Measurements from ENCODE around the gene ATP11A. TPM values are rescaled to one million over a fixed set of nuclear protein-coding genes. Genes with fewer than 3 reads are reported as not detected.

Gene ATP11A
- total RNA-seq, 5 donors from 2014 or later (not counting 1 experiment from before 2014, with no cell fraction given): 35.7 to 57.1 (median 48.5) TPM

DNA sequence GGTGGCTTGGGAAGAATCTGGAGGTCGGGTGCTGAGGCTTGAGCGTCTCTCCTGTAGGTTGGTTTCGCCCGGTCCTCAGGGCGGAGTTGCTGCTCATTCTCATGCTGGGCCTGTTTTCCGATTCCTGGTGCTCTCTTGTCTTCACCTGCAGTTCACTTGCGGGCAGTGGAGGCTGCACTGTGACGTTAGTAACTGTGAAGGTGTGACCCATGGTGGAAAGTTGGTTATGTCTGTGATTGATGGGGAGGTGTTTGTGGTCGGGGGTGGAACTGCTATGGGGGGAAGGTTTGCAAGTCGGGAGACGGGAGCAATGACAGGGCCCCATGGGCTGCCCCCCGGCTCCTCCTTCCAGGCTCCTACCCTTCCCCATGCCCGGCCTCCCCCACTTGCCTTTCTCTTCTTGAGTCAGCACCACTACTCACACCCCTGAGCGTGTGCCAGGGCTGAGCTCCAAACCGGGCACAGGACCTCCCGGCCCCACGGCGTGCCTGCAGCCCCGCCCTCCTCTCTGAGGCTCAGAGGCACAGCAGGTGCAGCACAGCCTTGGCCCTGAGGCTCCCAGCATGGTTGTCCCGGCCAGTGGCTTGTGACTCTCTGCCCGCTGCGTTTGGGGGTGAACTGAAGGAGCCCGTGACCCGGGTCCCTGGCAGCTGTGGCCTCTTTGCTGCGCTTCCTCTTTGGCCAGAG is 79.1 kb downstream of the ATP11A start:
- ATAC-seq (replicated peaks in 1 of 4): peak in 2 of 4 experiments; percentile 54 to 55
- H3K4me3 ChIP-seq (ENCODE audit: control insufficient read depth in 1 of 2, extremely low read depth in 1 of 2, low read length in 1 of 2): no peak overlapping the region

DNA sequence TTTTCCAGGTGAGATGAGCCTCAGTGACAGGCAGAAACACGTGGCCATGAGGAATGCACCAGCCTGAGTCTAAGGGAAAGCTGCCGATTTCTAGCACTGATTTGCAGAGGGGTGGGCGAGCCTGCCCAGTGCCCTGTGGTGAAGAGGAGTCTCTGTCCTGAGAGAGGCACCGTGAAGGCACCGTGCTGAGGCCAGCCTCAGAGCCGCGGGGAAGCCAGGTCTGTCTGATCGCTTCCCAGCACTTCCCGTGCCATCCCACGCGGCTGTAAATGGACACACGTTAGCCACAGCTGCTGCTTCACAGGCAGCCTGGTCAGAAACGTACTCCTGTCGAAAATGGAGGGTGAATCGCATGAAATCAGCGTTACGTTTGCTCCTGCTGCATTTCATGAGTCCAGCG is 79.8 kb downstream of the ATP11A start:
- peak overlapping the region in 1 of 3 donors; percentile 67 for H3K4me3 Mint-ChIP-seq

More for the DNA sequence above, 79.1 kb downstream of the ATP11A start:
- Histone ChIP-seq H3K27ac (ENCODE audit: low read length) (no peak overlapping the region), H3K4me1 (ENCODE audit: control insufficient read depth in 1 of 2, extremely low read depth in 1 of 2, insufficient read depth in 2 of 2, low read length in 2 of 2) (peaks cover 7 to 30% of the 10 kb centered on the region in 2 experiments), H3K9me3 (no peaks in the 10 kb centered on the region), H3K27me3 (replicated peaks in 1 of 2; ENCODE audit: control insufficient read depth in 2 of 2, extremely low read depth in 1 of 2, insufficient read depth in 2 of 2, low read length in 1 of 2) (no peaks in the 10 kb centered on the region), H3K36me3 (ENCODE audit: control insufficient read depth in 2 of 2, extremely low read depth in 1 of 2, insufficient read depth in 1 of 2, low read length in 1 of 2) (peaks cover 2 to 5% of the 10 kb centered on the region in 2 donors)
- no peaks in the 10 kb centered on the region for H3K27me3 Mint-ChIP-seq
- ChIA-PET CTCF (no interaction called here), POLR2A (no interaction called here)
- H3K9me3 Mint-ChIP-seq: no peaks in the 10 kb centered on the region
- DNase-seq: peak in 22 of 35 experiments; percentile 7 to 54 (median 20)
- H3K4me1 Mint-ChIP-seq: peaks cover 26 to 48% (median 41%) of the 10 kb centered on the region in 3 donors
- 54% methylated on average over 21 of the region's 25 CpGs for WGBS (ENCODE audit: insufficient coverage)
- H3K36me3 Mint-ChIP-seq: peaks cover 14% of the 10 kb centered on the region
- H3K4me3 Mint-ChIP-seq: peak overlapping the region in 2 of 3 donors; percentile 39 to 67
- peak overlapping the region in 1 of 2 donors; percentile 64 for H3K27ac Mint-ChIP-seq

DNA sequence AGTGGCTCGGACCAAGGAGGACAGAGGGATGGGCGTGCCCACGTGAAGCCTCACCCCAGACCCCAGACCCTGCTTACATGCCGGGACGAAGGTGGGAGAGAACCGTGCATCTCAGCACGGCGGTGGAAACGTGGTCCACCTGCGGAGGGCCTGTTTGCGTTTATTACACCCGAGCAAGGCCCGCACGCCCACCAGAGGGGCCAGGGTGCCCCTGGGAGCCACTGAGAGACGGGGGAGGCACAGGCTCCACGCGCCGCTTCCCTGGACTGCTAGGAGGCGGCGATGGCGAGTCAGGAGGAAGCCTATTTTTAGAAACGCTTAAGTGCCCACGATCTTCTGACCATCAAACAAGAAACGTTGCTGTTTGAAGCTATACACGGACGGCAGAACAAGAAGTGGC is 80.7 kb downstream of the ATP11A start:
- Mint-ChIP-seq H3K27ac (no peak overlapping the region), H3K27me3 (no peaks in the 10 kb centered on the region), H3K9me3 (no peaks in the 10 kb centered on the region), H3K4me1 (peaks cover 26 to 49% (median 41%) of the 10 kb centered on the region in 3 donors), H3K4me3 (no peak overlapping the region), H3K36me3 (peaks cover 17% of the 10 kb centered on the region)
- H3K4me3 ChIP-seq (ENCODE audit: control insufficient read depth in 1 of 2, extremely low read depth in 1 of 2, low read length in 1 of 2): no peak overlapping the region
- no peaks in the 10 kb centered on the region for H3K9me3 ChIP-seq
- H3K4me1 ChIP-seq (ENCODE audit: control insufficient read depth in 1 of 2, extremely low read depth in 1 of 2, insufficient read depth in 2 of 2, low read length in 2 of 2): peaks cover 7 to 30% of the 10 kb centered on the region in 2 experiments
- ChIA-PET CTCF (no interaction called here), POLR2A (no interaction called here)
- H3K36me3 ChIP-seq (ENCODE audit: control insufficient read depth in 2 of 2, extremely low read depth in 1 of 2, insufficient read depth in 1 of 2, low read length in 1 of 2): peaks cover 2 to 5% of the 10 kb centered on the region in 2 donors
- ATAC-seq (replicated peaks in 1 of 4): no peak
- 86% methylated on average over 25 of the region's 26 CpGs for WGBS (ENCODE audit: insufficient coverage)
- no peak overlapping the region for H3K27ac ChIP-seq (ENCODE audit: low read length)
- no peaks in the 10 kb centered on the region for H3K27me3 ChIP-seq (replicated peaks in 1 of 2; ENCODE audit: control insufficient read depth in 2 of 2, extremely low read depth in 1 of 2, insufficient read depth in 2 of 2, low read length in 1 of 2)
- no peak for DNase-seq

More for the DNA sequence above, 79.8 kb downstream of the ATP11A start:
- Histone ChIP-seq H3K4me1 (ENCODE audit: control insufficient read depth in 1 of 2, extremely low read depth in 1 of 2, insufficient read depth in 2 of 2, low read length in 2 of 2) (peaks cover 7 to 30% of the 10 kb centered on the region in 2 experiments), H3K9me3 (no peaks in the 10 kb centered on the region), H3K27me3 (replicated peaks in 1 of 2; ENCODE audit: control insufficient read depth in 2 of 2, extremely low read depth in 1 of 2, insufficient read depth in 2 of 2, low read length in 1 of 2) (no peaks in the 10 kb centered on the region), H3K4me3 (ENCODE audit: control insufficient read depth in 1 of 2, extremely low read depth in 1 of 2, low read length in 1 of 2) (no peak overlapping the region), H3K36me3 (ENCODE audit: control insufficient read depth in 2 of 2, extremely low read depth in 1 of 2, insufficient read depth in 1 of 2, low read length in 1 of 2) (peaks cover 2 to 5% of the 10 kb centered on the region in 2 donors), H3K27ac (ENCODE audit: low read length) (no peak overlapping the region)
- no peaks in the 10 kb centered on the region for H3K9me3 Mint-ChIP-seq
- ATAC-seq (replicated peaks in 1 of 4) (no peak), DNase-seq (no peak)
- peaks cover 17% of the 10 kb centered on the region for H3K36me3 Mint-ChIP-seq
- WGBS (ENCODE audit: insufficient coverage): 96% methylated on average over 18 of the region's 18 CpGs
- ChIA-PET CTCF (no interaction called here), POLR2A (no interaction called here)
- no peaks in the 10 kb centered on the region for H3K27me3 Mint-ChIP-seq
- H3K4me1 Mint-ChIP-seq: peaks cover 26 to 50% (median 42%) of the 10 kb centered on the region in 3 donors
- no peak overlapping the region for H3K27ac Mint-ChIP-seq

DNA sequence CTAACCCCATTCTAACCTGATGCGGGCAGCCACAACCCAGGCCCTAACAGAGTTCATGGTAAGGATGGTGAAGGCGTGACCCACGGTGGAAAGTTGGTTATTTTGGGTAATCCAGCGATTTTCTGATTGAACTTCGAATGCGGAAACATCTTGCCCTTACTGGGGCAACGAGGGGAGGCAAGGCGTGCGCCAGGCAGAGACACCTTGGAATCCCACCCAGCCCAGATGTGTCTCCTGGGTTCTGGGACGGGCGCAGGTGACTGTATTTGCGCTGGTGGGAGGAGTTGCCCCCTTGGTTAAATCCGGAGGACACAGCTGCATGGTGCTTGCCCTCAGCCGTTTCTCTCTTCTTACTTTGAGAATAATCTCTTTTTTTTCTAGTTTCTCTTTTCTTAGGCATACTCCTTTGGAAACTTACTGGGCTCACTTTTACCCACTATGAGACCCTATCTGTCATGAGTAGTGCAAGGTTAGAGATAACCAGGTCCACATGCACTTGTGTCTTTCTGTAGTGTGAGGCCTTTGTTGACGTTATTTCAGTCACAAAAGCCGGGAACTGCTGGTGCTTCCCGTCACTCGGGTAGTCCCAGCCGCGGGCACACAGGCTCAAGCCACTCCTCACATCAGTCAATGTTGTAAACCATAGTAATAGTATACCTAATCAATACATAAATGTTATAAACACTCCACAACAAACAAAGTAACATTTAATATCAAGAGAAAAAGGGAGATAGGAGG is 81.5 kb downstream of the ATP11A start:
- H3K4me1 Mint-ChIP-seq: peaks cover 24 to 45% (median 34%) of the 10 kb centered on the region in 3 donors
- no peaks in the 10 kb centered on the region for H3K27me3 Mint-ChIP-seq
- ATAC-seq (replicated peaks in 1 of 4): no peak
- peaks cover 7 to 29% of the 10 kb centered on the region in 2 experiments for H3K4me1 ChIP-seq (ENCODE audit: control insufficient read depth in 1 of 2, extremely low read depth in 1 of 2, insufficient read depth in 2 of 2, low read length in 2 of 2)
- H3K27ac ChIP-seq (ENCODE audit: low read length): no peak overlapping the region
- peaks cover 2 to 5% of the 10 kb centered on the region in 2 donors for H3K36me3 ChIP-seq (ENCODE audit: control insufficient read depth in 2 of 2, extremely low read depth in 1 of 2, insufficient read depth in 1 of 2, low read length in 1 of 2)
- POLR2A ChIA-PET: no interaction called here
- H3K36me3 Mint-ChIP-seq: peaks cover 11% of the 10 kb centered on the region
- no peaks in the 10 kb centered on the region for H3K27me3 ChIP-seq (replicated peaks in 1 of 2; ENCODE audit: control insufficient read depth in 2 of 2, extremely low read depth in 1 of 2, insufficient read depth in 2 of 2, low read length in 1 of 2)
- 93% methylated on average over 3 of the region's 20 CpGs for WGBS (ENCODE audit: insufficient coverage)
- CTCF ChIA-PET: no interaction called here
- DNase-seq: no peak
- H3K4me3 Mint-ChIP-seq: no peak overlapping the region
- H3K4me3 ChIP-seq (ENCODE audit: control insufficient read depth in 1 of 2, extremely low read depth in 1 of 2, low read length in 1 of 2): no peak overlapping the region
- H3K27ac Mint-ChIP-seq: no peak overlapping the region
- no peaks in the 10 kb centered on the region for H3K9me3 ChIP-seq
- no peaks in the 10 kb centered on the region for H3K9me3 Mint-ChIP-seq

DNA sequence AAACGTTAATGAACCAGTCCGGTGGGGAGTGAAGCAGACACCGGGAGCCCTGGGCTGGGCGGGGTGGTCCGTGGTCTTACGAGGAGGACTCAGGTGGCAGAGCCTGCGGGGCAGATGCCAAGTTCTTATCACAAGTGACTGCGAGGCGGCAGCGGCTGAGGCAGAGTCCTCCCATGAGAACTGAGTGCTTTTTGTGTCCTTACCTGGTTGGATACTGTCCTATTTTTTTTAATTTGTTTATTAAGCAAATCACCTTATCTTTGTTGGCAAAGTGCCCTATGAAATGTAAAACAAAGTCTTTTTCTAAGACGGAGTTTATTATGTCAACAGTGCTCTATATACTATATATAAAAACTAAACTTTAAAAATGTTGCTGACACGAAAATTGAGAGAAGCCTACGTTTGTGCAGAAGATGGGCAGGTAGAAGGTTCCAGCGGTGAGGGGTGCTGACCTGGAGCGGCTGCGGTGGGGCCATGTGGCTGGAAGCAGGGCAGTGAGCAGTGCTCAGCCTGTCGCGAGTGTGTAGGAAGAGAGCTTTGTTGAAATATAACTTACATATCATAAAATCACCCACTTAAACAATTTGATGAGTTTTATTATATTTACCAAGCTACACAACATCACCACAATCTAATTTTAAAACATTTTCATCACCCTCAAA is 82.2 kb downstream of the ATP11A start:
- H3K27me3 Mint-ChIP-seq: no peaks in the 10 kb centered on the region
- peaks cover 11% of the 10 kb centered on the region for H3K36me3 Mint-ChIP-seq
- no peak overlapping the region for H3K4me3 Mint-ChIP-seq
- H3K27ac Mint-ChIP-seq: no peak overlapping the region
- H3K27ac ChIP-seq (ENCODE audit: low read length): no peak overlapping the region
- no peaks in the 10 kb centered on the region for H3K9me3 ChIP-seq
- 100% methylated on average over 7 of the region's 18 CpGs for WGBS (ENCODE audit: insufficient coverage)
- no peak for ATAC-seq (replicated peaks in 1 of 4)
- H3K27me3 ChIP-seq (replicated peaks in 1 of 2; ENCODE audit: control insufficient read depth in 2 of 2, extremely low read depth in 1 of 2, insufficient read depth in 2 of 2, low read length in 1 of 2): no peaks in the 10 kb centered on the region
- H3K4me1 Mint-ChIP-seq: peaks cover 21 to 43% (median 32%) of the 10 kb centered on the region in 3 donors
- ChIA-PET POLR2A (no interaction called here), CTCF (no interaction called here)
- H3K4me1 ChIP-seq (ENCODE audit: control insufficient read depth in 1 of 2, extremely low read depth in 1 of 2, insufficient read depth in 2 of 2, low read length in 2 of 2): peaks cover 7 to 27% of the 10 kb centered on the region in 2 experiments
- H3K36me3 ChIP-seq (ENCODE audit: control insufficient read depth in 2 of 2, extremely low read depth in 1 of 2, insufficient read depth in 1 of 2, low read length in 1 of 2): peaks cover 2 to 5% of the 10 kb centered on the region in 2 donors
- DNase-seq: no peak
- H3K4me3 ChIP-seq (ENCODE audit: control insufficient read depth in 1 of 2, extremely low read depth in 1 of 2, low read length in 1 of 2): no peak overlapping the region
- H3K9me3 Mint-ChIP-seq: no peaks in the 10 kb centered on the region

DNA sequence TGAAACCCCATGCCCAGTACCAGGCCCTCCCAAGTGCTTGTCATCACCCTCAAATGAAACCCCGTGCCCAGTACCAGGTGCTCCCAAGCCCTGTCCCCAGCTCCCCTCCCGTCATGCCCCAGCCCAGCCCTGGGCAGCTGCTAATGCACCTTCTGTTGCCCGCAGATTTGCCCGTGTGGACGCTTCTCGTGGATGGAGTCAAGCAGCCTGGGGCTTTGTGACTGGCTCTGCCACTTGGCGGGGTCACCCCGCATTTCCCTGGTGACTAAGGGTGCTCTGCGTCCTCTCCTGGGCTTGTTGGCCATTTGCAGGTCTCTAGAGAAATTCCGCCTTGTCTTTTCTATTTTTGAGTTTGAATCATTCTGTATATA is 82.7 kb downstream of the ATP11A start:
- no peaks in the 10 kb centered on the region for H3K27me3 Mint-ChIP-seq
- Histone ChIP-seq H3K9me3 (no peaks in the 10 kb centered on the region), H3K4me1 (ENCODE audit: control insufficient read depth in 1 of 2, extremely low read depth in 1 of 2, insufficient read depth in 2 of 2, low read length in 2 of 2) (peaks cover 7 to 24% of the 10 kb centered on the region in 2 experiments), H3K27ac (ENCODE audit: low read length) (no peak overlapping the region), H3K4me3 (ENCODE audit: control insufficient read depth in 1 of 2, extremely low read depth in 1 of 2, low read length in 1 of 2) (no peak overlapping the region), H3K36me3 (ENCODE audit: control insufficient read depth in 2 of 2, extremely low read depth in 1 of 2, insufficient read depth in 1 of 2, low read length in 1 of 2) (peaks cover 2 to 5% of the 10 kb centered on the region in 2 donors), H3K27me3 (replicated peaks in 1 of 2; ENCODE audit: control insufficient read depth in 2 of 2, extremely low read depth in 1 of 2, insufficient read depth in 2 of 2, low read length in 1 of 2) (no peaks in the 10 kb centered on the region)
- ChIA-PET CTCF (no interaction called here), POLR2A (no interaction called here)
- ATAC-seq (replicated peaks in 1 of 4): no peak
- peaks cover 18 to 41% (median 29%) of the 10 kb centered on the region in 3 donors for H3K4me1 Mint-ChIP-seq
- WGBS (ENCODE audit: insufficient coverage): 86% methylated on average over 8 of the region's 10 CpGs
- no peaks in the 10 kb centered on the region for H3K9me3 Mint-ChIP-seq
- peaks cover 11% of the 10 kb centered on the region for H3K36me3 Mint-ChIP-seq
- no peak overlapping the region for H3K4me3 Mint-ChIP-seq
- DNase-seq: no peak
- H3K27ac Mint-ChIP-seq: no peak overlapping the region

All from T-cell (primary cell).